Tibial nerve (tissue), 4 donors: ENCODE results near the gene KIRREL3. TPM values are rescaled to one million over a fixed set of nuclear protein-coding genes. Genes with fewer than 3 reads are reported as not detected.

Source experiments
- DNase-seq, 2 donors: peaks; one replicate each; pipeline ENCODE4 v3.0.0-alpha.2; 2019; ENCODE audit warnings: low spot score in 2 of 2
- H3K27ac ChIP-seq, 4 donors: fragments of 200-600 bp; sonication (generic) in 3 of 4; one replicate each; pipeline ENCODE4 v1.5.1; 2017 to 2019; ENCODE audit warnings: mild to moderate bottlenecking in 1 of 4
- H3K27me3 ChIP-seq, 2 donors: fragments of 200-600 bp; sonication (generic) in 1 of 2; one replicate each; pipeline versions ENCODE4 v1.5.1 to v1.6.0; 2017 to 2019
- H3K36me3 ChIP-seq, 3 donors: fragments of 200-600 bp; sonication (generic); one replicate each; pipeline ENCODE4 v1.5.1; 2018 to 2019
- H3K4me1 ChIP-seq, 4 donors: fragments of 200-600 bp; sonication (generic) in 3 of 4; one replicate each; pipeline ENCODE4 v1.5.1; 2017 to 2019
- H3K4me3 ChIP-seq, 4 donors: fragments of 200-600 bp; sonication (generic) in 3 of 4; one replicate each; pipeline ENCODE4 v1.5.1; 2017 to 2019; ENCODE audit warnings: mild to moderate bottlenecking in 1 of 4, moderate library complexity in 1 of 4
- H3K9me3 ChIP-seq, 4 donors: fragments of 200-600 bp; sonication (generic) in 3 of 4; one replicate each; pipeline ENCODE4 v1.5.1; 2017 to 2019
- CTCF ChIP-seq, 5 experiments: fragments of 200-600 bp in 3 of 5; fragments of 450-650 bp in 2 of 5; sonication (generic) in 3 of 5; IDR thresholded peaks; one replicate each; pipeline ENCODE4 v1.5.1; 2016 to 2019; ENCODE audit warnings: antibody characterized with exemption in 5 of 5, mild to moderate bottlenecking in 3 of 5, moderate library complexity in 2 of 5
- EP300 ChIP-seq, 2 donors: sonication (generic); formaldehyde crosslinking; IDR thresholded peaks; one replicate each; pipeline ENCODE4 v1.6.1; 2017; ENCODE audit warnings: antibody characterized with exemption in 2 of 2, mild to moderate bottlenecking in 1 of 2
- POLR2A ChIP-seq, 2 donors: fragments of 450-650 bp; IDR thresholded peaks; one replicate each; pipeline ENCODE4 v1.6.1; 2017; ENCODE audit warnings: antibody characterized with exemption in 2 of 2, mild to moderate bottlenecking in 2 of 2, moderate library complexity in 2 of 2
- WGBS, 2 donors: methylation state at CpG; one replicate each; pipeline ENCODE4 v1.1.5; 2018; 5-methylcytosine and 5-hydroxymethylcytosine counted together
- total RNA-seq, 4 donors: library from RNA; depleted of rRNA; stranded (reverse); fragments of >200 nt; gene quantifications; one replicate each; pipeline ENCODE4 v1.1.0, GENCODE V29; 2016

The KIRREL3 gene
- total RNA-seq, 4 donors from 2014 or later = not detected

DNA sequence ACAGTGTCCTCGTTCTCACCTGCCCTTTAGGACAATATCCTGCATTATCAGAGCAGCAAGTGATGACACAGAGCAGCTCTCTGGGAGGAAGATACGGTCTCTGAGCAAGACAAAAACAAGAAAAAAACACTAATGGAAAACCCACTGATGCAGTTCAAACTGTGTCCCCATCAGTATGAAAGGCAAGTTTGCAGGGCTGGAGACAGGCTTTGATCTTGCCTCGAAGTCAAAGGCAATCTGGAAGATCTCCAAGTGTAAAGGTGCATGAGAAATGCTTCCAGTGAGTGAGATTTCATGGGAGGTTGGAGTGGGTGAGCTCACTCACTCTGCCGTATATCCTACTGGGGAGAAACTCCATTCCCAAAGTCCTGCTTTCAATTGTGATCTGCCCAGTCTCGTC, 157.5 kb downstream of the KIRREL3 start:
- no peak for TF ChIP-seq EP300 (IDR thresholded peaks at IDR 0.05)
- no peak for TF ChIP-seq POLR2A (IDR thresholded peaks at IDR 0.05)
- TF ChIP-seq CTCF (IDR thresholded peaks at IDR 0.05) = no peak
- no peaks in the 10 kb centered on the region for H3K27me3 ChIP-seq
- no peak for DNase-seq
- H3K4me3 ChIP-seq = no peak overlapping the region
- 78 to 83% methylated on average over 5 of the region's 5 CpGs for WGBS, 2 donors
- no peaks in the 10 kb centered on the region for H3K36me3 ChIP-seq
- H3K9me3 ChIP-seq = no peaks in the 10 kb centered on the region
- H3K4me1 ChIP-seq = no peaks in the 10 kb centered on the region
- H3K27ac ChIP-seq = no peak overlapping the region

GRCh38 chr11:126841999-126842398, 158.6 kb downstream of the KIRREL3 start:
- H3K36me3 ChIP-seq = no peaks in the 10 kb centered on the region
- no peak for DNase-seq
- WGBS, 2 donors = 81 to 83% methylated on average over 6 of the region's 6 CpGs
- H3K4me1 ChIP-seq = no peaks in the 10 kb centered on the region
- H3K27ac ChIP-seq = no peak overlapping the region
- H3K9me3 ChIP-seq = no peaks in the 10 kb centered on the region
- H3K4me3 ChIP-seq = no peak overlapping the region
- no peaks in the 10 kb centered on the region for H3K27me3 ChIP-seq
- TF ChIP-seq POLR2A (IDR thresholded peaks at IDR 0.05) = no peak
- TF ChIP-seq EP300 (IDR thresholded peaks at IDR 0.05) = no peak
- no peak for TF ChIP-seq CTCF (IDR thresholded peaks at IDR 0.05)

DNA sequence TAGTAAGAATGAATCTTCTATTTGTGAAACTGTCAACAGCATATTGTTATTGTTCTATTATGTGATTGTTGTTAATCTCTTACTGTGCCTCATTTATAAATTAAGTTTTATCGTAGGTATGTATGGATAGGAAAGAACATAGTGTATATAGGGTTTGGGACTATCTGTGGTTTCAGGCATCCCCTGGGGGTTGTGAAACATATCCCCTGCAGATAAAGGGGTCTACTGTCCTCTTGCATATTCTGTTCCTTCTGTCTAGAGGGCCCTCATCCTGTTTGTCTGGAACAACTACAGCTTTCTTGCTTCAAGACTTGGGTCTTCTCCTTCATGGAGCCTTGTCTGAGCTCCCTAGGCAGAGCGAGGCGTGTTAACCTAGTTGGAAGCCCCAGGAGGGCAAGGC, 159.6 kb downstream of the KIRREL3 start:
- no peaks in the 10 kb centered on the region for H3K36me3 ChIP-seq
- no peaks in the 10 kb centered on the region for H3K27me3 ChIP-seq
- 97 to 100% methylated on average over 3 of the region's 3 CpGs for WGBS, 2 donors
- H3K9me3 ChIP-seq = no peaks in the 10 kb centered on the region
- H3K4me3 ChIP-seq = no peak overlapping the region
- H3K4me1 ChIP-seq = no peaks in the 10 kb centered on the region
- TF ChIP-seq EP300 (IDR thresholded peaks at IDR 0.05) (no peak), POLR2A (IDR thresholded peaks at IDR 0.05) (no peak), CTCF (IDR thresholded peaks at IDR 0.05) (no peak)
- no peak for DNase-seq
- H3K27ac ChIP-seq = no peak overlapping the region

DNA sequence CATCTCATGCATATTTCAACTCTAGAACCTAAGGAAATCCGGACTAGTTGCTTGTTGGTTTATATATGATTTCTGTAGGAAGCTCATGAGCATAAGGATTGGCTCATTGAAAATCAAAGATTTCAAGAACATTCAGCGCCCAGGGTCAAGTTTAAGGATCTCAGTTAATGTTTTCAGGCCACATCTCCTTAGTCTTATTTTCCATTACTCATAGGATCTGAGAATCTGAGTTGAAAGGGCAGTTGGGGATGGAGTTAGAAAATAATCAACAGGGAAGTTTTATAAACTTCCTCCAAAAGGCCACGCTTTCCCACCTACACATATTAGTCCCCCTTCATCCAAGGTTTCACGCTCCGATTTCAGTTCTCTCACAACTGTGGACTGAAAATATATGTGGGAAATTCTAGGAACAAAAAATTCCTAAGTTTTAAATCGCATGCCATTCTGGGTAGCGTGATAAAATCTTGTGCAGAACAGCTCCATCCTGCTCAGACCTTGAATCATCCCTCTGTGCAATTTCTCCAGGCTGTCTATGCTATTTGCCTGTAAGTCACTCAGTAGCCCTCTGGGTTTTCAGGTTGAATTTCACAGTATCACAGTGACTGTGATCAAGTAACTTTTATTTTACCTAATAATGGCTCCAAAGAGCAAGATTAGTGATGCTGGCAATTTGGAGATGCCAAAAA, 160.2 kb downstream of the KIRREL3 start:
- 61 to 65% methylated on average over 7 of the region's 7 CpGs for WGBS, 2 donors
- Histone ChIP-seq H3K9me3 (no peaks in the 10 kb centered on the region), H3K4me1 (no peaks in the 10 kb centered on the region), H3K27ac (no peak overlapping the region), H3K27me3 (no peaks in the 10 kb centered on the region), H3K36me3 (no peaks in the 10 kb centered on the region), H3K4me3 (no peak overlapping the region)
- TF ChIP-seq EP300 (IDR thresholded peaks at IDR 0.05) (no peak), CTCF (IDR thresholded peaks at IDR 0.05) (no peak), POLR2A (IDR thresholded peaks at IDR 0.05) (no peak)
- no peak for DNase-seq

GRCh38 chr11:126839496-126839895, 161.1 kb downstream of the KIRREL3 start:
- H3K4me3 ChIP-seq = no peak overlapping the region
- peaks cover 0 to 3% (median 0%) of the 10 kb centered on the region in 4 donors for H3K4me1 ChIP-seq
- no peaks in the 10 kb centered on the region for H3K36me3 ChIP-seq
- no peak for TF ChIP-seq CTCF (IDR thresholded peaks at IDR 0.05)
- TF ChIP-seq POLR2A (IDR thresholded peaks at IDR 0.05) = no peak
- TF ChIP-seq EP300 (IDR thresholded peaks at IDR 0.05) = no peak
- no peaks in the 10 kb centered on the region for H3K27me3 ChIP-seq
- no peaks in the 10 kb centered on the region for H3K9me3 ChIP-seq
- WGBS, 2 donors = 73 to 75% methylated on average over 7 of the region's 7 CpGs
- DNase-seq = no peak
- H3K27ac ChIP-seq = no peak overlapping the region
